Esophagus muscularis mucosa (tissue), 4 donors: Measurements from ENCODE around the gene PEX14. TPM values are rescaled to one million over a fixed set of nuclear protein-coding genes. Genes with fewer than 3 reads are reported as not detected.

ENCODE experiments used
- DNase-seq: peaks from one replicate; pipeline ENCODE4 v3.0.0-alpha.2; 2017; ENCODE audit errors: extremely low spot score
- H3K27ac ChIP-seq, 4 donors: fragments of 200-600 bp; sonication (generic); replicated peaks in 1 of 4; 1 replicate in 3 of 4; 2 replicates in 1 of 4; pipeline ENCODE4 v1.5.1; 2016 to 2019; ENCODE audit warnings: mild to moderate bottlenecking in 1 of 4
- H3K27me3 ChIP-seq, 4 donors: fragments of 200-600 bp; sonication (generic); one replicate each; pipeline versions ENCODE4 v1.5.1 to v1.6.0; 2016 to 2019
- H3K36me3 ChIP-seq, 4 donors: fragments of 200-600 bp; sonication (generic); one replicate each; pipeline ENCODE4 v1.5.1; 2016 to 2019
- H3K4me1 ChIP-seq, 4 donors: fragments of 200-600 bp; sonication (generic); one replicate each; pipeline ENCODE4 v1.5.1; 2016 to 2019
- H3K4me3 ChIP-seq, 4 donors: fragments of 200-600 bp; sonication (generic); 1 replicate in 2 of 4; 2 replicates in 2 of 4; pipeline ENCODE4 v1.5.1; 2016 to 2019; ENCODE audit warnings: mild to moderate bottlenecking in 4 of 4, moderate library complexity in 1 of 4
- H3K9me3 ChIP-seq, 4 donors: fragments of 200-600 bp; sonication (generic); 1 replicate in 3 of 4; 2 replicates in 1 of 4; pipeline ENCODE4 v1.5.1; 2016 to 2019
- CTCF ChIP-seq, 3 experiments: fragments of 200-600 bp in 2 of 3; fragments of 450-650 bp in 1 of 3; sonication (generic) in 2 of 3; IDR thresholded peaks; one replicate each; pipeline ENCODE4 v1.5.1; 2017 to 2019; ENCODE audit warnings: antibody characterized with exemption in 3 of 3, mild to moderate bottlenecking in 2 of 3, moderate library complexity in 1 of 3
- EP300 ChIP-seq: sonication (generic); formaldehyde crosslinking; IDR thresholded peaks from one replicate; pipeline ENCODE4 v1.6.1; 2017; ENCODE audit warnings: antibody characterized with exemption
- POLR2A ChIP-seq: fragments of 450-650 bp; IDR thresholded peaks from one replicate; pipeline ENCODE4 v1.6.1; 2017; ENCODE audit warnings: antibody characterized with exemption, moderate library complexity, mild to moderate bottlenecking, low read depth
- POLR2AphosphoS5 ChIP-seq, 2 donors: sonication (generic); formaldehyde crosslinking; IDR thresholded peaks; one replicate each; pipeline ENCODE4 v1.6.1; 2017; ENCODE audit warnings: antibody characterized with exemption in 2 of 2
- WGBS: methylation state at CpG from one replicate; pipeline ENCODE4 v1.1.5; 2018; 5-methylcytosine and 5-hydroxymethylcytosine counted together
- intact Hi-C: fragments of 100-400 bp; cut with DNase I; formaldehyde crosslinking; loops from one replicate; pipeline ENCODE4 v1.15.1; 2023
- total RNA-seq, 4 donors: library from RNA; depleted of rRNA; stranded (reverse); fragments of >200 nt; gene quantifications; one replicate each; pipeline versions ENCODE4 v1.1.0 to v1.2.1, GENCODE V29; 2016

PEX14 gene
- total RNA-seq, 4 donors from 2014 or later: 16.2 to 24.2 (median 20.1) TPM

GRCh38 chr1:10514490-10515235 is 39.9 kb downstream of the PEX14 start:
- WGBS: 68% methylated on average over 8 of the region's 8 CpGs
- peak; percentile 51 to 63 (median 53) for TF ChIP-seq CTCF (IDR thresholded peaks at IDR 0.05)
- no peak for TF ChIP-seq EP300
- Histone ChIP-seq H3K9me3 (no peaks in the 10 kb centered on the region), H3K27me3 (no peaks in the 10 kb centered on the region), H3K36me3 (no peaks in the 10 kb centered on the region), H3K27ac (no peak overlapping the region), H3K4me3 (no peak overlapping the region), H3K4me1 (peaks cover 36 to 83% (median 75%) of the 10 kb centered on the region in 4 donors)
- intact Hi-C loops: loop anchor here (5.0 kb wide), 2 partner anchors 283 to 353 kb away; partner anchors contain the start of gene CASZ1
- no peak for DNase-seq

GRCh38 chr1:10515301-10515975 is 40.7 kb downstream of the PEX14 start:
- WGBS: 67% methylated on average over 10 of the region's 10 CpGs
- H3K36me3 ChIP-seq: no peaks in the 10 kb centered on the region
- intact Hi-C loops: no loop called here
- H3K27ac ChIP-seq: no peak overlapping the region
- H3K9me3 ChIP-seq: no peaks in the 10 kb centered on the region
- H3K4me1 ChIP-seq: peaks cover 29 to 75% (median 67%) of the 10 kb centered on the region in 4 donors
- H3K27me3 ChIP-seq: no peaks in the 10 kb centered on the region
- no peak overlapping the region for H3K4me3 ChIP-seq
- DNase-seq: no peak
- TF ChIP-seq CTCF (IDR thresholded peaks at IDR 0.05): no peak
- TF ChIP-seq POLR2A: no peak
- TF ChIP-seq POLR2AphosphoS5 (IDR thresholded peaks at IDR 0.05): no peak
- TF ChIP-seq EP300: no peak

- H3K36me3 ChIP-seq: no peaks in the 10 kb centered on the region
- no peak for DNase-seq
- H3K9me3 ChIP-seq: no peaks in the 10 kb centered on the region
- H3K4me1 ChIP-seq: peaks cover 21 to 68% (median 60%) of the 10 kb centered on the region in 4 donors
- intact Hi-C loops: no loop called here
- no peak for TF ChIP-seq POLR2A
- TF ChIP-seq EP300: no peak
- no peak for TF ChIP-seq POLR2AphosphoS5 (IDR thresholded peaks at IDR 0.05)
- no peak for TF ChIP-seq CTCF (IDR thresholded peaks at IDR 0.05)
- no peak overlapping the region for H3K27ac ChIP-seq
- WGBS: 91% methylated on average over 6 of the region's 6 CpGs
- no peak overlapping the region for H3K4me3 ChIP-seq
- no peaks in the 10 kb centered on the region for H3K27me3 ChIP-seq
Observed at GRCh38 chr1:10515976-10516750, 41.4 kb downstream of the PEX14 start.

GRCh38 chr1:10516925-10517676 is 42.4 kb downstream of the PEX14 start:
- no peak for DNase-seq
- WGBS: 81% methylated on average over 8 of the region's 8 CpGs
- TF ChIP-seq EP300 (no peak), CTCF (IDR thresholded peaks at IDR 0.05) (no peak), POLR2AphosphoS5 (IDR thresholded peaks at IDR 0.05) (no peak), POLR2A (no peak)
- intact Hi-C loops: no loop called here
- H3K27ac ChIP-seq: no peak overlapping the region
- H3K36me3 ChIP-seq: no peaks in the 10 kb centered on the region
- H3K4me1 ChIP-seq: peaks cover 15 to 62% (median 54%) of the 10 kb centered on the region in 4 donors
- H3K4me3 ChIP-seq: no peak overlapping the region
- no peaks in the 10 kb centered on the region for H3K27me3 ChIP-seq
- no peaks in the 10 kb centered on the region for H3K9me3 ChIP-seq
